GM21447 (cell line): ENCODE measurements around the gene GRM8.
A peak's percentile ranks its signal among the peaks of the same experiment; 100 is the strongest.

ENCODE experiments used
- ATAC-seq: cut with Tn5 transposase; IDR thresholded peaks from one replicate; pipeline ENCODE4 v1.9.1; 2021; ENCODE audit not compliant: unreplicated experiment

The GRM8 gene

DNA sequence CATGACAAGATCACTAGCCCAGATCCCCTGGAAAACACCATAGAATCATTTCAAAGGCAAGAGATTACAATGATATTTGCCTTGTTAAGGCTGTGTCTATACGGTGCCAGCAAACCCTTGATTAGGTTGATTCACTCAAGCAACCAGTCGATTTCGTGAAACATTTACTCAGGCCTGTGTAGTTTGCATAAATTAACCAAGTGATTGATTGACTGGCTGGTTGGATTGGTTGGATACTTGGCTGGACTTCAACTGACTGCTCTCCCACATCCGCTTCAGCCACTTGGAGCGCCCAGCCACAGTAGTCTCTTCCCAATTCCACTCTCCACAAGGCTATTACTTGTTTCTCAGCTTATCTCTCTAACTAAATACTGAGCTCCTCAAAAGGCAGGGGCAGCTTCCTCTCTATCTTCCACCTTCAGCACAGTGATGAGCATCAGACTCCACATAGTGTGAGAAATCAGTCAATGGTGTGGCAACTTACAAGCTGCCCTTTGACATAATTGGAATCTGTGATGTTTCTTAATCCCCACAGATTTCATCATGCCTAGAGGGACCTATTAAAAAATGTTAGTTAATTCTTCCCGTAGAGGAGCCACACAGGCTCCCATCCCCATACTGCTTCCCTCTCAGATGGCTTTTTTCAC lies 217.4 kb downstream of the GRM8 start:
- no peak for ATAC-seq

- ATAC-seq, result no peak
Measured at GRCh38 chr7:127034186-127034806, 218.4 kb downstream of the GRM8 start.

DNA sequence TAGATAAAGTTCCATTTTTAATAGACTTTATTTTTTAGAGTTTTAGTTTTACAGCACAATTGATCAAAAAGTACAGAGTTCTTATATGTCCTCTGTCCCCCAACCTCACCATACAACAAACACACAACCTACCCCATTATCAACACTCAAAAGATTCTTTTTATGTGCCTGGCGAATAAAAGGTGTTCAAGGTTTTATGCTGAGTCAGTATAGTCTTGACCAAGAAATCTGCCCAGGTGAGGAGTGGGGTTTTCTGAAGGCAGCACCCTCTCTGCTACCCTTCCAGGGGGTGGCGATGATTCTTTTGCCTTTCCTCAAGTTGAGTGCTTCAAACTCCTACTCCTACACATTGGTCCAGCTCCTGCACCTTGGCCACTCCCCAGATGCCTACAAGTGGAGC lies 222.9 kb downstream of the GRM8 start:
- no peak for ATAC-seq

DNA sequence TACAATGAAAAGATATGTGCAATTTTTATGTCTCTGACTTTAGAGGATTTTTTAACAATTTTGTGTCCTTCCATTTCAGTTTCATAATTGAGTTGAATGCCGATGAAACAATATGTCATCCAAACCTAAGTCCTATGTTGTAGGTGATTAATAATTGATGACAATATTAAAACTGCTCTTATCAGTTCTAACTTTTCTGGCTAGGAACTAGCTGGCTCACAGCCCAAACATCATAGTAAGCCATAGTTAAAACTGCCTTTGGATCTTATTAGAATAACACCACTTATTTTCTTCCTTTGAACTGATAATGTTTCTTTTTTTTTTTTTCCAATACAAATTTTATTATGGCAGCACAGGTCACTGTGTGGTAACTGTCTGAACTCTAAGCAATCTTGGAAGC lies 230.9 kb downstream of the GRM8 start:
- no peak for ATAC-seq

DNA sequence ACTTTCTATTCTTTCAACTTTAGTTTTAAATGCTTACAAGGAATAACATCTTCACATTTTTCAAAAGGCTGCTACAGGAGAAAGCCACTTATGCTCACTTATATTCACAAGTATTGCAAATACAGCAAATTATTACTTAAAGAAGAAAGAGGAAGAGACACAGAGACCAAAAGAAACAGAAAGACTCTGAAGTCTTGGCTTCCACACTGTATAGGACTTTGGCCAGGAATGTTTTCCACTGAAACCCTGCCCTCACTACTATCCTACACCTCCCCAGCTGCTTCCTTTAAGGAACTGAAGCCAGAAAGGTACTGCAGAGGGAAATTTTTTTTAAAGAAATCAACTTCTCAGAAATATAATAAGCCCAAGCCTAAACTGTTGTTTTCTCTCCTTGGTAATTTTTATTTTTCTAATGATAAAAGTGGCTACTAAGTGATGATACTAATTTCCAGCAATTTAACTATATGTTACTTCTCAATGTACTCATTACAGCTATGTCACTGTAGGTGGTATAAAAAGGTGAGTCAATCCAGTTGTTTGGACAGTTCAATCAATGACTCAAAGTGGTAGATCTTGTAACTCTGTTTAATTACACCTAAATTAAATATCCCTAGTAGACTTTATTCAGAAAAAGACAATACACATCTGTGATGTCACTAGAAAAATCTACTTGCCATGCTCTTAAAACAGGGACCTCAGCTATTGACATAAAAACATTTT lies 231.6 kb downstream of the GRM8 start:
- ATAC-seq, result no peak

DNA sequence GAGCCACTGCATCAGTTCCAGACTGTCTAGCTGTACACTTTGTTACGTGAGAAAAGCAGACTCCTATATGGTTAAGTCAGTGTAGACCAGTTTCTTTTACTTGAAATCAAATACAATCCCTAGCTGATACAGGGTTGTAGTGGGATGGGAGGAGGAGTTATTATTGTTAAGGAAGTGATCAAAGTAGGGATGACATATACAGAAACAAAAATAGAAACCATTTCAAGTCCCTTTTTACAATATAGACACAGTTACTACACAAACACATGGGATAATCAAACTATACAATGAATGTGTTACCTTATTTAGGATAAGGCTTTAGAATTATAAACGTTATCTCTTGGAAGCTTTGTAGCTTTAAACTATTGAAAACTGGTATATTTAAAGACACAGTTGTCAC lies 233.9 kb downstream of the GRM8 start:
- no peak for ATAC-seq

GRCh38 chr7:127017196-127017595 lies 235.5 kb downstream of the GRM8 start:
- ATAC-seq, result no peak

GRCh38 chr7:127000725-127001124 lies 252.0 kb downstream of the GRM8 start:
- ATAC-seq, result no peak

- no peak for ATAC-seq
Measured at GRCh38 chr7:126996659-126997058, 256.1 kb downstream of the GRM8 start.

GRCh38 chr7:126993626-126994213 lies 259.0 kb downstream of the GRM8 start:
- no peak for ATAC-seq

- ATAC-seq, result no peak
Measured at GRCh38 chr7:126988022-126988421, 264.7 kb downstream of the GRM8 start.

GRCh38 chr7:126979722-126980121 lies 273.0 kb downstream of the GRM8 start:
- ATAC-seq, result no peak

GRCh38 chr7:126978865-126979264 lies 273.9 kb downstream of the GRM8 start:
- no peak for ATAC-seq

DNA sequence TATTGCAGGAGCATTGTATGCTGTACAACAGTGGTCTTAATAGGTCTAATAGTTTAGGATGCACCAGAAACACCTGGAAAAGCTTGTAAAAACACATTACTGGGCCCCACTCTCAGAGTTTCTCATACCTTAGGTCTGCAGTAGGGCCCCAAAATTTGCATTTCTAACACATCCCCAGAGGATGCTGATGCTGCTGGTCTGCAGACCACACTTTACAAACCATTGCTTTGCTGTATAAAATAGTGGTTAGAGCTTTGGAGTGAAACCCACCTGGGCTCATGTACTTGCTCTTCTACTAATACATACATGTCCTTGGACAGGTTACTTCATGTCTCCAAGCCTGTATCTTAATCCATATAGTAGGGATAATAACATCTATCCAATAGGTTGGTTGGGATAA lies 279.7 kb downstream of the GRM8 start:
- ATAC-seq, result no peak

- ATAC-seq, result no peak
Measured at GRCh38 chr7:126972571-126972970, 280.2 kb downstream of the GRM8 start.

- no peak for ATAC-seq
Measured at GRCh38 chr7:126959649-126960048, 293.1 kb downstream of the GRM8 start.

DNA sequence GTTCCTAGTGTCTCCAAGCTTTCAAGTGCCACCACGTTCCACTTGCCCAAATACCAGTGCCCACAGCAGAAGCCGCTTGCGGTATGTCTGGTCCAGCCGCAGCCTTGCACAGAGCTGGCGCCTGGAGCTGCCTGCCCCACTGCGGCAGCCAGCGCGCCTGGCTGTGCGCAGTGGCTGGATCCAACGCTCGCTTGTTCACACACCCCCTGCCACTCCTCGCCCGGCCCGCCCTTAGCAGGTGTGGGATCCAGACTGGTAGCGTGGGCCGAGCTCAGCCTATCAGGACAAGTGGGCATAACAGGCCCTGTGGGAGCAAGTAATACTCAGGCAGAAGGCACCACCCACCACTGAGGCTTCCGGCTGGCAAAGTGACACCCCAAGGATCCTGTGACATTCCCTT lies 294.4 kb downstream of the GRM8 start:
- ATAC-seq, result no peak

- no peak for ATAC-seq
Measured at GRCh38 chr7:126957443-126957842, 295.3 kb downstream of the GRM8 start.

DNA sequence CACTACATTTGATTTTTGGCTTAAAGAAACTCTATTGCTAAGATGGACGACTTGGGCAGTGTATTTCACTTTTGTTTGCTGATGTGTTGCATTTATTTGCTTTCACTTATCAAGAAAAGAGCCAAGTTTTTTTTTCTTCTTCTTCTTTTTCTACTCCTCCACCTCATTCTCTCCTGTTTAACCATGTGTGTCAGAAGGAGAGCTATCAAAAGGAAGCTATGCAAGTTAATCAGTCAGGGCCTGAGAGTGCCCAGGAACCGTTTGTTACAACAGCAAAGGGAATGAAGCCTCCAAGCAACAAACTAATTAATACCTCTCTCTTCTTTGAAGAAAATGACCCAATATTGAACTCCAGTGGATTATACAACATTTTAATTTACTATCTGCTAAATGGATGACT lies 299.3 kb downstream of the GRM8 start:
- ATAC-seq, result no peak

- peak; percentile 68 for ATAC-seq
Measured at GRCh38 chr7:126948664-126949063, 304.1 kb downstream of the GRM8 start.

GRCh38 chr7:126940723-126941307 lies 311.9 kb downstream of the GRM8 start:
- no peak for ATAC-seq

DNA sequence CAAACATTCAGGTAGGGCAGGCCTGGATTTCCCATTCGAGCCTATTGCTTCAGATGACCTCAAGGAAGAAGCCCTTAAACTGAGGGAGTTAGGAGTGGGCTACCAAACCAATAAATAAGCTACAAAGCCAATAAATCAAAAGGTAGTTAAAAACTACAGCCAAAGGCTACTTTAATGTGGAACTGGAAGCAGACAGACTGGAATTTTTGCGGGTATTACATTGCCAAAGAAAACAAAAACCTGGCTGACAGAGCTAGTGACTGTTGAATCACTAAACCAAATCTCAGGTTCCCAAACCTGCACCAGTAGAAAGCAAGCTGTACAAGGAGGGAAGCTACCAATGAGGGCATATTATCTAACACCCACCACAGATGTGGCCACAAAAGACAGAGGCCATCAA lies 315.6 kb downstream of the GRM8 start:
- ATAC-seq, result no peak
